HepG2 (cell line): ENCODE data around the gene DDIT4. TPM values are rescaled to one million over a fixed set of nuclear protein-coding genes. Genes with fewer than 3 reads are reported as not detected.

ENCODE experiments used
- ELF3 ChIP-seq: IDR thresholded peaks from 2 replicates; pipeline ENCODE4 v1.6.1; 2016; ENCODE audit warnings: missing genetic modification reagents, missing compliant biosample characterization
- GABPB1 ChIP-seq: IDR thresholded peaks from 2 replicates; pipeline ENCODE4 v1.6.1; 2016; ENCODE audit warnings: mild to moderate bottlenecking, missing genetic modification reagents, moderate library complexity, missing compliant biosample characterization
- GATAD2A ChIP-seq: IDR thresholded peaks from 2 replicates; pipeline ENCODE4 v1.6.1; 2016
- KDM1A ChIP-seq: IDR thresholded peaks from 2 replicates; pipeline ENCODE4 v1.6.1; 2016; ENCODE audit warnings: missing compliant biosample characterization
- LCORL ChIP-seq, 2 experiments: fragments of 450-650 bp in 1 of 2; sonication (generic) in 1 of 2; formaldehyde crosslinking in 1 of 2; IDR thresholded peaks; 2 replicates each; pipeline versions ENCODE4 v1.5.0 to v1.6.1; 2017 to 2020; ENCODE audit warnings: antibody characterized with exemption in 1 of 2, missing genetic modification reagents in 1 of 2
- MTF2 ChIP-seq: sonication (generic); formaldehyde crosslinking; IDR thresholded peaks from 2 replicates; pipeline ENCODE4 v1.5.0; 2020; ENCODE audit warnings: missing genetic modification reagents, borderline replicate concordance
- MXD4 ChIP-seq: IDR thresholded peaks from 2 replicates; pipeline ENCODE4 v1.6.1; 2016; ENCODE audit warnings: mild to moderate bottlenecking, missing biosample characterization, missing genetic modification reagents
- NFYB ChIP-seq: sonication (generic); formaldehyde crosslinking; IDR thresholded peaks from 2 replicates; pipeline ENCODE4 v1.4.0; 2020; ENCODE audit warnings: missing genetic modification reagents
- SALL2 ChIP-seq: sonication (generic); formaldehyde crosslinking; IDR thresholded peaks from 2 replicates; pipeline ENCODE4 v1.8.1; 2023; ENCODE audit warnings: mild to moderate bottlenecking, missing genetic modification reagents, inconsistent platforms
- SSRP1 ChIP-seq: IDR thresholded peaks from 2 replicates; pipeline ENCODE4 v1.6.1; 2016; ENCODE audit warnings: control low read depth
- STAT5B ChIP-seq: sonication (generic); formaldehyde crosslinking; IDR thresholded peaks from 2 replicates; pipeline ENCODE4 v1.4.0; 2020; ENCODE audit warnings: missing genetic modification reagents
- ZNF121 ChIP-seq: sonication (generic); formaldehyde crosslinking; IDR thresholded peaks from 2 replicates; pipeline ENCODE4 v1.5.0; 2020; ENCODE audit warnings: mild to moderate bottlenecking, missing genetic modification reagents
- ZNF33A ChIP-seq: sonication (generic); formaldehyde crosslinking; IDR thresholded peaks from 2 replicates; pipeline ENCODE4 v1.5.1; 2020; ENCODE audit warnings: missing genetic modification reagents, mild to moderate bottlenecking, moderate library complexity, borderline replicate concordance
- ZNF441 ChIP-seq: sonication (generic); formaldehyde crosslinking; IDR thresholded peaks from 2 replicates; pipeline ENCODE4 v1.7.0; 2021; ENCODE audit warnings: missing genetic modification reagents, borderline replicate concordance
- ZNF562 ChIP-seq: sonication (generic); formaldehyde crosslinking; IDR thresholded peaks from 2 replicates; pipeline ENCODE4 v1.8.0; 2022; ENCODE audit warnings: missing genetic modification reagents, borderline replicate concordance
- ZNF563 ChIP-seq: sonication (generic); formaldehyde crosslinking; IDR thresholded peaks from 2 replicates; pipeline ENCODE4 v1.8.0; 2022; ENCODE audit warnings: mild to moderate bottlenecking, moderate library complexity, missing genetic modification reagents
- ZNF781 ChIP-seq: sonication (generic); formaldehyde crosslinking; IDR thresholded peaks from 2 replicates; pipeline ENCODE4 v1.5.1; 2020; ENCODE audit warnings: borderline replicate concordance, mild to moderate bottlenecking, missing genetic modification reagents; ENCODE audit errors: not compliant biosample characterization
- ZNF878 ChIP-seq: sonication (generic); formaldehyde crosslinking; IDR thresholded peaks from 2 replicates; pipeline ENCODE4 v1.8.1; 2023; ENCODE audit warnings: mild to moderate bottlenecking, missing genetic modification reagents, moderate library complexity
- polyA plus RNA-seq, 8 experiments: library from polyadenylated mRNA; depleted of rRNA in 3 of 8; stranded (reverse) in 7 of 8; unstranded in 1 of 8; fragments of >200 nt; fragmentation: Illumina TruSeq in 4 of 8; extraction: Trizol in 4 of 8; gene quantifications; 2 replicates each; pipeline versions ENCODE4 v1.2.1 to v1.2.3, GENCODE V29; 2011 to 2016; ENCODE audit warnings: low read depth in 4 of 8, missing spikeins in 1 of 8, mixed read lengths in 1 of 8; ENCODE audit not compliant: insufficient read depth in 1 of 8
- total RNA-seq, 5 experiments: library from RNA; depleted of rRNA; stranded (reverse); fragments of >200 nt; fragmentation: Illumina TruSeq; extraction: Trizol; gene quantifications; 2 replicates each; pipeline ENCODE4 v1.2.3, GENCODE V29; 2016; ENCODE audit warnings: low read depth in 1 of 5
- TF ChIP-seq, protein P1 (sequence below): sonication (generic); formaldehyde crosslinking; IDR thresholded peaks from 2 replicates; pipeline ENCODE4 v1.8.1; 2022; ENCODE audit warnings: low read depth, mild to moderate bottlenecking, missing genetic modification reagents
- TF ChIP-seq, protein P2 (sequence below): sonication (generic); formaldehyde crosslinking; conservative IDR thresholded peaks from 2 replicates; pipeline ENCODE4 v1.4.0; 2020; ENCODE audit warnings: missing genetic modification reagents
- TF ChIP-seq, protein P3 (sequence below): sonication (generic); formaldehyde crosslinking; IDR thresholded peaks from 2 replicates; pipeline ENCODE4 v1.8.1; 2023; ENCODE audit warnings: mild to moderate bottlenecking, missing genetic modification reagents, borderline replicate concordance
- TF ChIP-seq, protein P4 (sequence below): sonication (generic); formaldehyde crosslinking; IDR thresholded peaks from 2 replicates; pipeline ENCODE4 v1.5.1; 2020; ENCODE audit warnings: missing genetic modification reagents, mild to moderate bottlenecking, borderline replicate concordance
- TF ChIP-seq, protein P5 (sequence below): sonication (generic); formaldehyde crosslinking; IDR thresholded peaks from 2 replicates; pipeline ENCODE4 v1.5.0; 2020; ENCODE audit warnings: mild to moderate bottlenecking, missing genetic modification reagents
- TF ChIP-seq, protein P6 (sequence below): sonication (generic); formaldehyde crosslinking; IDR thresholded peaks from 2 replicates; pipeline ENCODE4 v1.4.0; 2020; ENCODE audit warnings: missing genetic modification reagents

DDIT4 gene
- total and polyA plus RNA-seq, 2 of the 13 experiments (the other 11 are each of a cell fraction or from before 2014, with no cell fraction given) = 35.6 to 40.7 TPM

DNA sequence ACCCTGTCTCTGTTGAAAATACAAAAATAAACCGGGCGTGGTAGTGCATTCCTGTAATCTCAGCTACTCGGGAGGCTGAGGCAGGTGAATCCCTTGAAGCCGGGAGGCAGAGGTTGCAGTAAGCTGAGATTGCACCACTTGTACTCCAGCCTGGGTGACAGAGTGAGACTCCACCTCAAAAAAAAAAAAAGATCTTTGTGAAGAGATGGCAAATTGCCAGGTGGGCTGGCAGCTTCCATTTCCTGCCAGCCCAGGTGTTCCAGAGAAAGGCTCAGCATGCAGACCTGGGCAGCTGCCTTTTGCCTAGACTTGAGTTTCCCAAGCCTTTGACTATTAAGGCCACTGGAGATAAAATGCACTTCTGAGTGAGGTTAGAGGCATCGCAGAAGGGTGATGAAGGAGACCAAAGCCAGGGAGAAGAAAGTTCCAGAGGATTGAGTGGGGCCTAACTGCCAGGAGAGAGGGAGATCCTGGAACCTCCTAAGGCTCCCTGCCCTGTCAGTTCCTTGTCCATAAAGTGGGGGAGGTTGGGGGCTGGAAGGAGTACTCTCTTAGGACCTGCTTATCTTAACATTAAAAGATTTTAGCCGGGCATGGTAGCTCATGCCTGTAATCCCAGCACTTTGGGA, 10.0 kb upstream of the DDIT4 start (continued):
- TF ChIP-seq, protein P1, sequence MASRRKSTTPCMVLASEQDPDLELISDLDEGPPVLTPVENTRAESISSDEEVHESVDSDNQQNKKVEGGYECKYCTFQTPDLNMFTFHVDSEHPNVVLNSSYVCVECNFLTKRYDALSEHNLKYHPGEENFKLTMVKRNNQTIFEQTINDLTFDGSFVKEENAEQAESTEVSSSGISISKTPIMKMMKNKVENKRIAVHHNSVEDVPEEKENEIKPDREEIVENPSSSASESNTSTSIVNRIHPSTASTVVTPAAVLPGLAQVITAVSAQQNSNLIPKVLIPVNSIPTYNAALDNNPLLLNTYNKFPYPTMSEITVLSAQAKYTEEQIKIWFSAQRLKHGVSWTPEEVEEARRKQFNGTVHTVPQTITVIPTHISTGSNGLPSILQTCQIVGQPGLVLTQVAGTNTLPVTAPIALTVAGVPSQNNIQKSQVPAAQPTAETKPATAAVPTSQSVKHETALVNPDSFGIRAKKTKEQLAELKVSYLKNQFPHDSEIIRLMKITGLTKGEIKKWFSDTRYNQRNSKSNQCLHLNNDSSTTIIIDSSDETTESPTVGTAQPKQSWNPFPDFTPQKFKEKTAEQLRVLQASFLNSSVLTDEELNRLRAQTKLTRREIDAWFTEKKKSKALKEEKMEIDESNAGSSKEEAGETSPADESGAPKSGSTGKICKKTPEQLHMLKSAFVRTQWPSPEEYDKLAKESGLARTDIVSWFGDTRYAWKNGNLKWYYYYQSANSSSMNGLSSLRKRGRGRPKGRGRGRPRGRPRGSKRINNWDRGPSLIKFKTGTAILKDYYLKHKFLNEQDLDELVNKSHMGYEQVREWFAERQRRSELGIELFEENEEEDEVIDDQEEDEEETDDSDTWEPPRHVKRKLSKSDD (CRISPR knock-in tag) = 0 out of 2 replicates have a peak, but pooled peaks have one; percentile 27
- TF ChIP-seq ZNF562 (CRISPR knock-in tag) (no peak), ZNF441 (peak; percentile 96), MTF2 (CRISPR knock-in tag) (no peak), ZNF121 (no peak; the same call in 1 of the 2 replicates), ZNF781 (no peak), GATAD2A (CRISPR knock-in tag) (peak; percentile 83), NFYB (no peak), GABPB1 (0 out of 2 replicates have a peak, but pooled peaks have one; percentile 28), LCORL (IDR thresholded peaks at IDR 0.05) (peak; percentile 63), LCORL (CRISPR knock-in tag; IDR thresholded peaks at IDR 0.05) (0 out of 2 replicates have a peak, but pooled peaks have one; percentile 22), SALL2 (CRISPR knock-in tag) (no peak), ZNF878 (CRISPR knock-in tag) (no peak), STAT5B (no peak), ZNF33A (CRISPR knock-in tag) (peak; percentile 70; the same call in 1 of the 2 replicates), ELF3 (CRISPR knock-in tag) (peak; percentile 71), KDM1A (CRISPR knock-in tag) (no peak), ZNF563 (CRISPR knock-in tag) (no peak), MXD4 (no peak), SSRP1 (CRISPR knock-in tag) (no peak)
- TF ChIP-seq, protein P2, sequence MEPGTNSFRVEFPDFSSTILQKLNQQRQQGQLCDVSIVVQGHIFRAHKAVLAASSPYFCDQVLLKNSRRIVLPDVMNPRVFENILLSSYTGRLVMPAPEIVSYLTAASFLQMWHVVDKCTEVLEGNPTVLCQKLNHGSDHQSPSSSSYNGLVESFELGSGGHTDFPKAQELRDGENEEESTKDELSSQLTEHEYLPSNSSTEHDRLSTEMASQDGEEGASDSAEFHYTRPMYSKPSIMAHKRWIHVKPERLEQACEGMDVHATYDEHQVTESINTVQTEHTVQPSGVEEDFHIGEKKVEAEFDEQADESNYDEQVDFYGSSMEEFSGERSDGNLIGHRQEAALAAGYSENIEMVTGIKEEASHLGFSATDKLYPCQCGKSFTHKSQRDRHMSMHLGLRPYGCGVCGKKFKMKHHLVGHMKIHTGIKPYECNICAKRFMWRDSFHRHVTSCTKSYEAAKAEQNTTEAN (CRISPR knock-in tag) = no peak
- TF ChIP-seq, protein P3, sequence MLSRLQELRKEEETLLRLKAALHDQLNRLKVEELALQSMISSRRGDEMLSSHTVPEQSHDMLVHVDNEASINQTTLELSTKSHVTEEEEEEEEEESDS = no peak
- TF ChIP-seq, protein P4, sequence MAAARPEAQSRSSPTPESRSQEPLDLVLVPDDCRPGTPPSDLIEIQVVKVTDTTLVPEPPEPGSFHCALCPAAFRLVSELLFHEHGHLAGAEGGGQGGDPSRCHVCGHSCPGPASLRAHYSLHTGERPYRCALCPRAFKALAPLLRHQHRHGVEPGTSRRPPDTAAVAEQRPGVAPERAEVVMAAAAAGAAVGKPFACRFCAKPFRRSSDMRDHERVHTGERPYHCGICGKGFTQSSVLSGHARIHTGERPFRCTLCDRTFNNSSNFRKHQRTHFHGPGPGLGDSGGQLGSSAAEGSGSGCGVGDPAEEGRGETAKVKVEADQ (CRISPR knock-in tag) = no peak
- TF ChIP-seq, protein P5, sequence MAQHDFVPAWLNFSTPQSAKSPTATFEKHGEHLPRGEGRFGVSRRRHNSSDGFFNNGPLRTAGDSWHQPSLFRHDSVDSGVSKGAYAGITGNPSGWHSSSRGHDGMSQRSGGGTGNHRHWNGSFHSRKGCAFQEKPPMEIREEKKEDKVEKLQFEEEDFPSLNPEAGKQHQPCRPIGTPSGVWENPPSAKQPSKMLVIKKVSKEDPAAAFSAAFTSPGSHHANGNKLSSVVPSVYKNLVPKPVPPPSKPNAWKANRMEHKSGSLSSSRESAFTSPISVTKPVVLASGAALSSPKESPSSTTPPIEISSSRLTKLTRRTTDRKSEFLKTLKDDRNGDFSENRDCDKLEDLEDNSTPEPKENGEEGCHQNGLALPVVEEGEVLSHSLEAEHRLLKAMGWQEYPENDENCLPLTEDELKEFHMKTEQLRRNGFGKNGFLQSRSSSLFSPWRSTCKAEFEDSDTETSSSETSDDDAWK (CRISPR knock-in tag) = no peak
- TF ChIP-seq, protein P6, sequence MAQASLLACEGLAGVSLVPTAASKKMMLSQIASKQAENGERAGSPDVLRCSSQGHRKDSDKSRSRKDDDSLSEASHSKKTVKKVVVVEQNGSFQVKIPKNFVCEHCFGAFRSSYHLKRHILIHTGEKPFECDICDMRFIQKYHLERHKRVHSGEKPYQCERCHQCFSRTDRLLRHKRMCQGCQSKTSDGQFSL (CRISPR knock-in tag) = no peak
